GM19395 (cell line): ENCODE measurements around the gene DDX47.
"Not testable (repeated sequence)": the region's sequence is repeated elsewhere in the genome, so short reads cannot be mapped to it uniquely, and the experiment has no call there.

Experiments
- ATAC-seq: cut with Tn5 transposase; IDR thresholded peaks from one replicate; pipeline ENCODE4 v1.9.1; 2021; ENCODE audit warnings: mild to moderate bottlenecking, moderate library complexity; ENCODE audit not compliant: unreplicated experiment

The DDX47 gene

GRCh38 chr12:12870465-12870864 is 57.3 kb downstream of the DDX47 start:
- ATAC-seq: no peak

DNA sequence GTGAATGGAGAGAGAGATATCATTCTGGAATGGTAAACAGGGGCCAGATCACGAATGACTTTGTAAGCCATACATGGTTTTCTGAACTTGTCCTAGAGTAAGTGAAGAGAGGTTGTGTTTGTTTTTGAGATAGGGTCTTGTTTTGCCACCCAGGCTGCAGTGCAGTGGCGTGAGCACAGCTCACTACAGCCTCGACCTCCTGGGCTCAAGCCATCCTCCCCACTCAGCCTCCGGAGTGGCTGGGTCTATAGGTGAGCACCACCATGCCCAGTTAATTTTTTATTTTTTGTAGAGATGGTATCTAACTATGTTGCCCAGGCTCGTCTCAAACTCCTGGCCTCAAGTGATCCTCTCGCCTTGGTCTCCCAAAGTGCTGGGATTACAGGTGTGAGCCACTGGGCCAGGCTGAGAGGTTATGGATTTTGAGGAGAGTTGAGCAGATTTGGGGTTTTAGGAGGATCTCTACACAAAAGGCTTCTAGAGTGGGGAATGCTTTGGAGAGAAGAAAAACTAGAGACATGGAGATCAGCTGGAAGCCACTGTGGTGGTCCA is 58.5 kb downstream of the DDX47 start:
- ATAC-seq: no peak

- no peak for ATAC-seq
These were observed 59.2 kb downstream of the DDX47 start for GRCh38 chr12:12872139-12872933.

DNA sequence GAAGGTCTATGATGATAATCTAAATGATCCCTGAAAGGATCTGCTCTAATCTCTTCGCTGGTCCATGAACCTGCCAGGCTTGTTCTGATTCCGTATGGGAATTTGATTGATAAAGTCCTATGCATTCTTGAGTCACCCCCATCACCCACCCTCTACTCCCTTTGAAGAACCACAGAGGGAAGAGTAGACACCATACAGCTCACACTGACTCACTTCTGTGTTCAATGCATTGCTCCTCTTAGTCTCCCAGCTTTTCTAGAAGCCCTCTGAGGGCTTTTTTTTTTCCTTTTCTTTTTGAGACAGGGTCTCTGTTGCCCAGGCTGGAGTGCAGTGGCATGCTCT is 59.8 kb downstream of the DDX47 start:
- ATAC-seq: no peak

DNA sequence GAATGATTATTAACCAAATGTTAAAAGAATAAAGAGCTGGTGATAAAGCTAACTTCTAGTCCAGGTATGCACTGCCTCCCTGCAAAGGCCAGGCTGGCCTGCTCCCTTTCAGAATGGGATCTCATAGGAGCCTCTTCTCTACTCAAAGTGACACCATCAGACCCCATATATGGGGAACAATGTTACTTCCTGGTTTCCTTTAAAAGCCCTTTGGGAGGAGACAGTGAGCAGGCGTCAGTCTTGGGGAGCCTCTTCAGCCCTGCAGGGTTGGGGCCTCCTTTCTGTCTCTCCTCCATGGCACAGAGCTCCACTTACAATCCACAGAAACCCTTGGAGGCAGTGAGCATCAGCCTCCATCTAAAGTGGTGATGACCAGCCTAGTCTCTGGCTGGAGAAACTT is 60.9 kb downstream of the DDX47 start:
- no peak for ATAC-seq

DNA sequence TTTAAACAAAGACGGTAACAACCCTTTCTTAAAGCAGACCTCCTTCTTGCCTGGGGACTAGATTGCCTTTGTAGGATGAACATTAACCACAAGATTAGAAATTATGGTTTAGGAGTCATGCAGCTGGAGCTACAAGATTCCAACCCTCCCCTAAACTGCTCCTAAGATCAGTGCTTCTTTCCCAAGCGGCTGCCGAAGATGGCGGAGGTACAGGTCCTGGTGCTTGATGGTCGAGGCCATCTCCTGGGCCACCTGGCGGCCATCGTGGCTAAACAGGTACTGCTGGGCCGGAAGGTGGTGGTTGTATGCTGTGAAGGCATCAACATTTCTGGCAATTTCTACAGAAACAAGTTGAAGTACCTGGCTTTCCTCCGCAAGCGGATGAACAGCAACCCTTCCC is 62.2 kb downstream of the DDX47 start:
- not testable (repeated sequence) for ATAC-seq

DNA sequence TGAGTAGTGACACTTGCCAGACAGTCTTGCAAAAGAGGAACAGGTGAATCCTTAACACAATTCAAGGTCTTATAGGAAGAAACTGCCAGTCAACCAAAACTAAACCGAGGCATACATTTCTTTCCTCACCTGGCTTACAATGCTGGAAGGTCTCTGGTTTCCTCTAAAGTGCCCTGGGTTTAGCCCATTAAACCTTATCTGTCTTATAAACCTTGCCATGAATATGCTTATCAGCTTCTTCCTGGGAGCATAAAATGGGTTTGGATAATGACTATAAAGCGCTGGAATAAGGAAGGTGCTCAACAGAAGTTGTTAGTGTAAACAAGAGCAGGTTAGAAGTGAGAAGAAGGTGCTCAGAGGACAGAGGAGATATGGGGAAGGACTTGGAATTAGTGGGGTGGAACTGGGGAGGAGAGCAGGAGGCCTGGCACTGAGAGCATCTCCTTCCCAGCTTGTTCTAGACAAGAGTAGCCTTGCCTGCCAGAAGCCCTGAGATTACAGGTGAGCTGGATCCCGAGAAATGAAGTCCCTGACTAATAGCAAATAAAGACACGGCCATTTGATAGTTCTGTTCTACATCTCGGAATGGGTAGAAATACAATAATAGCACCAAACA is 64.1 kb downstream of the DDX47 start:
- no peak for ATAC-seq

DNA sequence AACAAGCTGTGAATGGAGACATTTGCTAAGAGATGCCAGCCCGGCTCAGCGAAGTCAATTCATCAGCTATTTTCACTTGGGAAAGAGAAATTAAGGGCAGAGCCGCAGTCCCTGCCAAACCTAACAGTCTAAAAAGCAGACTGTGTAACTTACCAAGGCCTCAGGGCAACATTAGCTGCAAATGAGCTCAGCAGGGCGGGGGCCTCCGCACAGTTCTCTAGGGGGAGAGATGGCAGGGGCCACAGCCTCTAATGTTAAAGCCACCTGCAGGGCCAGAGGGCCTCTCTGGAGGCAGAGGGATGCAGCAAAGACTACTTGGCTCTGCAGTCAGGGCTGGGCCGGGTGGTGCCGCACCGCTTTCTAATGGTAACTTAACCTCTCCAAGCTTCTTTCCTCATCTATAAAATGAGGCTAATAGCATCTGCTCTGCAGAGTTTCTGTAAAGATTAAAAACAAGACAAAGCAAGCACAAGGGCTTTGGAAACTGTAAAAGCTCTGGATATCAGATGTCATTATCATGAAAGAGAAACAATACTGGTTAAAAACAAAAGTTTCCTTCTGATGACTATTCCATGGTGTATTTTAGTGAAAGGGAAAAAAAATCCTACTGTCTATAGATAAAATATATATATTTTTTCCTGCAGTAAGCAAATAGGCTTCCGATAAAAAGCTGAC is 64.8 kb downstream of the DDX47 start:
- no peak for ATAC-seq
